Measurements from ENCODE around the gene DCAF15.
A peak's percentile ranks its signal among the peaks of the same experiment; 100 is the strongest.

The DCAF15 gene, protein sequence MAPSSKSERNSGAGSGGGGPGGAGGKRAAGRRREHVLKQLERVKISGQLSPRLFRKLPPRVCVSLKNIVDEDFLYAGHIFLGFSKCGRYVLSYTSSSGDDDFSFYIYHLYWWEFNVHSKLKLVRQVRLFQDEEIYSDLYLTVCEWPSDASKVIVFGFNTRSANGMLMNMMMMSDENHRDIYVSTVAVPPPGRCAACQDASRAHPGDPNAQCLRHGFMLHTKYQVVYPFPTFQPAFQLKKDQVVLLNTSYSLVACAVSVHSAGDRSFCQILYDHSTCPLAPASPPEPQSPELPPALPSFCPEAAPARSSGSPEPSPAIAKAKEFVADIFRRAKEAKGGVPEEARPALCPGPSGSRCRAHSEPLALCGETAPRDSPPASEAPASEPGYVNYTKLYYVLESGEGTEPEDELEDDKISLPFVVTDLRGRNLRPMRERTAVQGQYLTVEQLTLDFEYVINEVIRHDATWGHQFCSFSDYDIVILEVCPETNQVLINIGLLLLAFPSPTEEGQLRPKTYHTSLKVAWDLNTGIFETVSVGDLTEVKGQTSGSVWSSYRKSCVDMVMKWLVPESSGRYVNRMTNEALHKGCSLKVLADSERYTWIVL

GRCh38 chr19:13952154-13952930 lies at the start of gene DCAF15:
TSS of gene DCAF15 (plus strand) at chr19:13952509. CDS start at chr19:13952513, 4 bp downstream.
- Mint-ChIP-seq H3K4me3 (peak within 1 kb of the TSS; percentile 100), H3K27ac (peak within 1 kb of the TSS; percentile 98 to 99), H3K27me3 (no peaks in the 10 kb centered on the region), H3K4me1 (peaks cover 27% of the 10 kb centered on the region), H3K9me3 (no peaks in the 10 kb centered on the region)
- DNase-seq: peak; percentile 99 to 100
- peak; percentile 98 for ATAC-seq

- ATAC-seq (no peak), DNase-seq (peak in 1 of 2 donors; percentile 34)
- Mint-ChIP-seq H3K27me3 (no peaks in the 10 kb centered on the region), H3K4me3 (peak overlapping the region in 1 of 2 donors; percentile 13), H3K27ac (no peak overlapping the region), H3K4me1 (peaks cover 39% of the 10 kb centered on the region), H3K9me3 (peaks cover 0 to 6% of the 10 kb centered on the region in 2 donors)
Measured at GRCh38 chr19:13902993-13903555, 49.2 kb upstream of the DCAF15 start.

GRCh38 chr19:13905634-13906520 lies 46.4 kb upstream of the DCAF15 start, which contains the start of the genes BRME1 and CC2D1A:
TSS of gene BRME1 (minus strand) at chr19:13906117. CDS start at chr19:13904892, 1,225 bp downstream.
TSS of gene CC2D1A (plus strand) at chr19:13906201. CDS start at chr19:13906442, 241 bp downstream.
- ATAC-seq (peak; percentile 98), DNase-seq (peak; percentile 94 to 96)
- peaks cover 39% of the 10 kb centered on the region for H3K4me1 Mint-ChIP-seq
- no peaks in the 10 kb centered on the region for H3K27me3 Mint-ChIP-seq
- peak within 1 kb of the TSS; percentile 87 to 95 for H3K4me3 Mint-ChIP-seq
- H3K9me3 Mint-ChIP-seq: peaks cover 0 to 6% of the 10 kb centered on the region in 2 donors
- H3K27ac Mint-ChIP-seq: peak within 1 kb of the TSS; percentile 92 to 95

- H3K4me3 Mint-ChIP-seq: peak overlapping the region; percentile 87 to 95
- H3K9me3 Mint-ChIP-seq: peaks cover 0 to 6% of the 10 kb centered on the region in 2 donors
- DNase-seq: peak in 1 of 2 donors; percentile 31
- H3K27me3 Mint-ChIP-seq: no peaks in the 10 kb centered on the region
- H3K4me1 Mint-ChIP-seq: peaks cover 39% of the 10 kb centered on the region
- peak overlapping the region; percentile 92 to 95 for H3K27ac Mint-ChIP-seq
- peak; percentile 51 for ATAC-seq
Measured at GRCh38 chr19:13906521-13906904, 45.8 kb upstream of the DCAF15 start.

DNA sequence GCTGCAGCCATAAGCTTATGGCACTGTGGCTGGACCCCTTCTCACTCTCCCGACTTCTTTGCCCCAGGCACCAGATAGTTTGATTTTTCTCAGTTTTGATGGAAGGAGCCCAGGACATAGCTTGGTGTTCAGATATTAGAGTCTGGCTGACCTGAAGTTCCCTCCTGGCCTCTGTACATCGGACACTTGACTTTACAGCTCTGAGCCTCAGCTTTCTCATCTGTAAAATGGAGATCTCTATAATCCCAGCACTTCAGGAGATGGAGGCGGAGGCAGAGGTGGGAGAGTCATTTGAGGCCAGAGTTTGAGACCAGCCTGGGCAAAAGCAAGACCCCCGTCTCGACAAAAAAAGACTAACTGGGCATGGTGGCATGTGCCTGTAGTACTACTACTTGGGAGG lies 45.4 kb upstream of the DCAF15 start:
- no peak for DNase-seq
- ATAC-seq: no peak
- peak overlapping the region; percentile 92 to 95 for H3K27ac Mint-ChIP-seq
- no peaks in the 10 kb centered on the region for H3K27me3 Mint-ChIP-seq
- H3K9me3 Mint-ChIP-seq: peaks cover 0 to 6% of the 10 kb centered on the region in 2 donors
- H3K4me1 Mint-ChIP-seq: peaks cover 39% of the 10 kb centered on the region
- peak overlapping the region; percentile 87 to 95 for H3K4me3 Mint-ChIP-seq

DNA sequence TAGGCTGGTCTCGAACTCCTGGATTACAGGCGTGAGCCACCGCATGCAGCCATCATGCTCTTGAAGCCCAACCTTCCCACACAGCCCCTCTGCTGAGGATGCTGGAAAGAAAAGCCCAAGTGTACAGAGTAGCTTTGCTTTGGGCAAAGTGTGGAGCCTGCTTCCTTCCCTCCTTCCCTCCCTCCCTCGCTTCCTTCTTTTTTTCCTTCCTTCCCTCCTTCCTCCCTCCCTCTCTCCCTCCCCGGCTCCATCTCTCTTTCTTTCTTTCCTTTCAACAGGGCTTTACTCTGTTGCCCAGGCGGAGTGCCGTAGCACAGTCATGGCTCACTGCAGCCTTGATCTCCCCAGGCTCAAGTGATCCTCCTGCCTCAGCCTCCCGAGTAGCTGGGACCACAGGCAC lies 43.6 kb upstream of the DCAF15 start:
- H3K4me3 Mint-ChIP-seq: no peak overlapping the region
- no peak for DNase-seq
- ATAC-seq: no peak
- no peak overlapping the region for H3K27ac Mint-ChIP-seq
- H3K4me1 Mint-ChIP-seq: peaks cover 34% of the 10 kb centered on the region
- H3K9me3 Mint-ChIP-seq: peaks cover 0 to 6% of the 10 kb centered on the region in 2 donors
- no peaks in the 10 kb centered on the region for H3K27me3 Mint-ChIP-seq

- Mint-ChIP-seq H3K4me3 (no peak overlapping the region), H3K9me3 (peaks cover 0 to 6% of the 10 kb centered on the region in 2 donors), H3K4me1 (peaks cover 26% of the 10 kb centered on the region), H3K27me3 (no peaks in the 10 kb centered on the region), H3K27ac (no peak overlapping the region)
- DNase-seq (no peak), ATAC-seq (no peak)
Measured at GRCh38 chr19:13909430-13909829, 42.9 kb upstream of the DCAF15 start.

- DNase-seq (no peak), ATAC-seq (no peak)
- no peak overlapping the region for H3K4me3 Mint-ChIP-seq
- H3K27me3 Mint-ChIP-seq: no peaks in the 10 kb centered on the region
- no peaks in the 10 kb centered on the region for H3K9me3 Mint-ChIP-seq
- peak overlapping the region in 1 of 2 donors; percentile 59 for H3K27ac Mint-ChIP-seq
- H3K4me1 Mint-ChIP-seq: no peaks in the 10 kb centered on the region
Measured at GRCh38 chr19:13913352-13913751, 39.0 kb upstream of the DCAF15 start.

DNA sequence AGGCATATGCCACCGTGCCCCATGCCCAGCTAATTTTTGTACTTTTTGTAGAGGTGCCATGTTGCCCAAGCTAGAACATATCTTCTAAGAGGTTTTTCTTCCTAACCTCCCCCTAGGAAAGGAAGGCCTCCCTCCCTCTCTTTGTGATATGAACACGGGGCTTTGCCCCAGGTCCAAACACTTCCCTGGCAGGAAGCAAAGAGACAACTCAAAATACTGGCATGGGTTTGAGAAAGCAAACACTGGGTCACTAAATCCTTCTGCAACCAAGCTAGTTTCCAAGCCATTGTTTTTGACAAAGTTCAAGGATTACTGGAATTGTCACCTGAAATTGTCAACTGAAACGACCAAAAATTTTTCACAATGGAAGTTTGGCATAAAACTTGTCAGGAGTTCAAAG lies 37.5 kb upstream of the DCAF15 start:
- ATAC-seq: no peak
- peak overlapping the region in 1 of 2 donors; percentile 27 for H3K27ac Mint-ChIP-seq
- H3K9me3 Mint-ChIP-seq: no peaks in the 10 kb centered on the region
- no peaks in the 10 kb centered on the region for H3K27me3 Mint-ChIP-seq
- DNase-seq: no peak
- H3K4me3 Mint-ChIP-seq: no peak overlapping the region
- no peaks in the 10 kb centered on the region for H3K4me1 Mint-ChIP-seq

DNA sequence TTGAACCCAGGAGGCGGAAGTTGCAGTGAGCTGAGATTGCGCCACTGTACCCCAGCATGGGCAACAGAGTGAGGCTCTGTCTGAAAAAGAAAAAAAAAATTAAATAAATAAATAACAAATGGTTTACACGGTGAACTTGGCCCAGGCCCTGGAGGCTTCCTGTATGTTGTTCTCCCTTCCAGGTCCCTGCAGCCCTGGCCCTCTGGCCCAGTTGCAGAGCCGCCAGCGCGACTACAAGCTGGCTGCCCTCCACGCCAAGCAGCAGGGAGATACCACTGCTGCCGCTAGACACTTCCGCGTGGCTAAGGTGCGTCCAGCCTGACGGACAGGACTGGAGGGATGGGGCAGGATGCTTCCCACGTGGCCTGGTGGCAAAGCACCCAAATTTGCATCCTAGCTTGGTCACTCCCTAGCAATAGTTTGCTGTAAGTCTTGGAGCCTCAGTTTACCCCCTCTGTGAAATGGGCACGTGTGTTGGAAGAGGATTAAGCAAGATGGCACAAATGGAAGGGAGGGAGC lies 34.4 kb upstream of the DCAF15 start:
- Mint-ChIP-seq H3K9me3 (no peaks in the 10 kb centered on the region), H3K27me3 (no peaks in the 10 kb centered on the region), H3K4me1 (no peaks in the 10 kb centered on the region), H3K27ac (no peak overlapping the region), H3K4me3 (no peak overlapping the region)
- no peak for DNase-seq
- ATAC-seq: no peak

DNA sequence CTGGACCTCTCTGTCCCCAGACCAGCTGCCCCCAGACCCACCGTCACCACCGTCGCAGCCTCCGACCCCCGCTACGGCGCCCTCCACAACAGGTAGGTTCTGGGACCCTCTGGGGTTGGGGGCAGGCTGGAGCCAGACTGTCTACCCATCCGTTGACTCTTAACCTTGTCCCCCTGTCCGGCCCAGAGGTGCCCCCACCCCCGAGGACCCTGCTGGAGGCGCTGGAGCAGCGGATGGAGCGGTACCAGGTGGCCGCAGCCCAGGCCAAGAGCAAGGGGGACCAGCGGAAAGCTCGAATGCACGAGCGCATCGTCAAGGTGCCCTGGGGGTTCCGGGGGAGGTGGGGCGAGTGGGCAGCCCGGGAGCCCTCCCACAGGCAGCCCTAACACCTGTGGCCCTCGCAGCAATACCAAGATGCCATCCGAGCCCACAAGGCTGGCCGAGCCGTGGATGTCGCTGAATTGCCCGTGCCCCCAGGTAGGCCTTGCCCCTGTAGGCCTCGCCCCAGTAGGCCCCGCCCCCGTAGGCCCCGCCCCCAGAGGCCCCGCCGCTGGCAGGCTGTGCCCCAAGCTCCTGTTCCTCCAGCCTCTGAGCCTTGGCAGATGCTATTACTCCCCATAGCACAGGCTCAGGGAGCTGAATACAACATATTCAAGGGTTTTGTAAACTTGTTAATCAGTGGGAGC lies 33.4 kb upstream of the DCAF15 start:
- Mint-ChIP-seq H3K4me3 (no peak overlapping the region), H3K9me3 (no peaks in the 10 kb centered on the region), H3K4me1 (no peaks in the 10 kb centered on the region), H3K27ac (no peak overlapping the region), H3K27me3 (no peaks in the 10 kb centered on the region)
- no peak for DNase-seq
- ATAC-seq: no peak

DNA sequence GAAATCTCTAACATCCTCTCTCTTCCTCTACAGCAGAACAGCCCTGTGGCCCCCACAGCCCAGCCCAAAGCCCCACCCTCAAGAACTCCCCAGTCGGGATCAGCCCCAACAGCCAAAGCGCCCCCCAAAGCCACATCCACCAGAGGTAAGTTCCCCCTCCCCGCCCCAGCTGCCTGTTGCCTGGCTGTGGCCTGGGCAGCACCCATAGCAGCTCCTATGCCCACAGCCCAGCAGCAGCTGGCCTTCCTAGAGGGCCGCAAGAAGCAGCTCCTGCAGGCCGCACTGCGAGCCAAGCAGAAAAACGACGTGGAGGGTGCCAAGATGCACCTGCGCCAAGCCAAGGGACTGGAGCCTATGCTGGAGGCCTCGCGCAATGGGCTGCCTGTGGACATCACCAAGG lies 31.8 kb upstream of the DCAF15 start:
- Mint-ChIP-seq H3K27ac (peak overlapping the region in 1 of 2 donors; percentile 12), H3K9me3 (no peaks in the 10 kb centered on the region), H3K27me3 (no peaks in the 10 kb centered on the region), H3K4me1 (no peaks in the 10 kb centered on the region), H3K4me3 (no peak overlapping the region)
- no peak for DNase-seq
- ATAC-seq: no peak

DNA sequence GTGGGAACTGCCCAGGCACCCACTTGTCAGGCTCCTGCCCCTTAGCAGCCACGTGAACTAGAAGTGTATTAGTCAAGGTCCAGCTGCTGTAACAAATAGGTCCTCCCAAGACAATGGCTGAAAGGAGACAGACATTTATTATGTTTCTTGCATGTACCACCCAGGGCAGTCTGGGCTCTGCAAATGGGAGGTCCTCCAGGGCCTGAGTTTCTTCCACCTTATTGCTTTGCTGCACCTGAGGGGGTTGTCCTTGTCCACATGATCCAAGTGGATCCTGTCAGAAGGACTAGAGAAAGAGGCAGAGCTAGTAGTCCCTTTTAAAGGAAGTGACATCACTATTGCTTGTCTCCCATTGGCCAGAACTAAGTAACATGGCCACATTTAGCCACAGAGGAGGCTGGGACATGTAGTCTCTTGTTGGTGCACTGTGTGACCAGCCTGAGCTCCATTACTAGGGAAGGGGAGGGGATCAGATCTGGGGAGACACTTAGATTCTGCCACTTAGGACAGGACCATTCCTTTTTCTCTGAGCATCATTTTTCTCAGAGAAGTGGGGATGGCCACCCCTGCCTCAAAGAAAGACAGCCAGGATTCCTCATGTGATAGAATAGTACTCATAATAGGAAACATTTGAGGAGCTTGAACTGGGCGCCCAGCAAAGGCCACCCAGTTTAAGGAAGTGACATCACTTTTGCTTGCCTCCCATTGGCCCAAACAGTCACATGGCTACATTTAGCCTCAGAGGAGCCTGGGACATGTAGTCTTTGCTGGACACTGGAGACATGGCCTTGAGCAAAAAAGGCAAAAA lies 31.2 kb upstream of the DCAF15 start:
- no peaks in the 10 kb centered on the region for H3K4me1 Mint-ChIP-seq
- H3K27me3 Mint-ChIP-seq: no peaks in the 10 kb centered on the region
- no peaks in the 10 kb centered on the region for H3K9me3 Mint-ChIP-seq
- H3K27ac Mint-ChIP-seq: peak overlapping the region; percentile 5 to 19
- ATAC-seq (peak; percentile 90), DNase-seq (peak; percentile 15 to 34)
- no peak overlapping the region for H3K4me3 Mint-ChIP-seq

All from stimulated activated naive CD8-positive, alpha-beta T cell treated with anti-CD3 and anti-CD28 coated beads, Interleukin-15, amount 100 ng/mL, for 72 hours (primary cell).